WTC11 (cell line): ENCODE data around the gene RGS7.

ENCODE experiments used
- CREB1 ChIP-seq: sonication (generic); formaldehyde crosslinking; IDR thresholded peaks from 2 replicates; pipeline ENCODE4 v1.8.0; 2023; ENCODE audit warnings: mild to moderate bottlenecking, missing genetic modification reagents
- CTCF ChIP-seq: fragments of 200-600 bp; IDR thresholded peaks from 2 replicates; pipeline ENCODE4 v1.8.0; 2022; ENCODE audit warnings: antibody characterized with exemption
- TEAD4 ChIP-seq: sonication (generic); formaldehyde crosslinking; IDR thresholded peaks from 2 replicates; pipeline ENCODE4 v1.8.0; 2022; ENCODE audit warnings: mild to moderate bottlenecking, missing genetic modification reagents
- TP53 ChIP-seq: sonication (generic); formaldehyde crosslinking; IDR thresholded peaks from 2 replicates; pipeline ENCODE4 v1.8.1; 2023; ENCODE audit warnings: mild to moderate bottlenecking, missing genetic modification reagents
- USF1 ChIP-seq: sonication (generic); formaldehyde crosslinking; IDR thresholded peaks from 2 replicates; pipeline ENCODE4 v1.8.0; 2022; ENCODE audit warnings: mild to moderate bottlenecking, missing genetic modification reagents
- USF2 ChIP-seq: sonication (generic); formaldehyde crosslinking; IDR thresholded peaks from 2 replicates; pipeline ENCODE4 v1.8.1; 2023; ENCODE audit warnings: mild to moderate bottlenecking, missing genetic modification reagents, moderate library complexity

- TF ChIP-seq TEAD4 (no peak), USF1 (CRISPR knock-in tag) (no peak), CTCF (no peak), TP53 (no peak), USF2 (no peak), CREB1 (CRISPR knock-in tag) (no peak)
These were observed 154.6 kb downstream of the RGS7 start for GRCh38 chr1:241202401-241202800.
